Measurements from ENCODE around the gene PRDM16. TPM values are rescaled to one million over a fixed set of nuclear protein-coding genes. Genes with fewer than 3 reads are reported as not detected.

Gene PRDM16
- polyA plus RNA-seq, 2 of the 4 experiments (the other 2 are of a cell fraction) = 0.03 to 0.35 TPM

DNA sequence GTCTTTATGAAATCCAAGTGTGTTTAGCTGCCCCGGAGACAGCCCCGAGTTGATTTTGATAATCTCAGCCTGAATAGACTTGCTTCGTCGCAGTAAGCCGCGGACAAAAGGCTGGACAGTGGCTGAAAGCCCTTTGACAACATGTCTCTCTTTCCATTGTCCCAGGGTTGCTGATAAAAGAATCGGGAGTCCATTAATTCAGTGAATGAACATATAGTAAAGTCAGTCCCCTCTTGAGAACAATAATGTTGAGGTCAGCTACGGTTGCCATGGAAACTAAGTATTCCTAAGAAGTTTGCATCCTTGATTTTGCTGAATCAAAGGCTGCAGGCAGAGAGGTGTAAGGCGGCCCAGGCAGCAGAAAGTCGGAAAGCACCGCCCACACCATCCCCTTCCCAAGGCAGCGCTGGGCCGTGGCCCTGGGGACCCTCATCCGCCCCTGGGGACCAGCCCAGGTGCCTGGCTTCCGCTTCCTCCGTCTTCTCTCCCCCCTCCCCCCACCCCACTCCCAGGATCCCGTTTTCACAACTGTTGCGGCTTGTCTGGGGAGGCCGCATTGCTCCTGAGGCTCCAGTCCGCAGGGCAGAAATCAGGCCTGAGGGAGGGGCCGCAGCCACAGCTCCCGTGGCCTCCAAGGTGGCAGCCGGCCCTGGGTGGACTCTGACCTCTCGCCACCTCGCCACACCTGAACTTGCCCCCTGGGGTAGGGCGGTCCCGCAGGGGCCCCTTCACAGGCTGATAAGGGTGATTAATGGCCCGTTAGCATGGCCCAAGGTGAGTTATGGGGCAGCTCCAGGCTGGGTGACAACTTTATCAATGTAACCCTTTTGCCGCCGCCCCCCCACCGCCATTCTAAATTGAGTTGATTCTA is 180.9 kb downstream of the PRDM16 start (continued):
- TF ChIP-seq SMC3 (IDR thresholded peaks at IDR 0.05) (no peak), ZSCAN20 (CRISPR knock-in tag; IDR thresholded peaks at IDR 0.05) (no peak), PHF8 (IDR thresholded peaks at IDR 0.05; ENCODE audit: borderline replicate concordance, low read depth) (no peak), NR3C1 (IDR thresholded peaks at IDR 0.05) (no peak), POLR2A (IDR thresholded peaks at IDR 0.05; ENCODE audit: low read length) (no peak), ZC3H11A (IDR thresholded peaks at IDR 0.05) (no peak)
- TF ChIP-seq, protein P1, sequence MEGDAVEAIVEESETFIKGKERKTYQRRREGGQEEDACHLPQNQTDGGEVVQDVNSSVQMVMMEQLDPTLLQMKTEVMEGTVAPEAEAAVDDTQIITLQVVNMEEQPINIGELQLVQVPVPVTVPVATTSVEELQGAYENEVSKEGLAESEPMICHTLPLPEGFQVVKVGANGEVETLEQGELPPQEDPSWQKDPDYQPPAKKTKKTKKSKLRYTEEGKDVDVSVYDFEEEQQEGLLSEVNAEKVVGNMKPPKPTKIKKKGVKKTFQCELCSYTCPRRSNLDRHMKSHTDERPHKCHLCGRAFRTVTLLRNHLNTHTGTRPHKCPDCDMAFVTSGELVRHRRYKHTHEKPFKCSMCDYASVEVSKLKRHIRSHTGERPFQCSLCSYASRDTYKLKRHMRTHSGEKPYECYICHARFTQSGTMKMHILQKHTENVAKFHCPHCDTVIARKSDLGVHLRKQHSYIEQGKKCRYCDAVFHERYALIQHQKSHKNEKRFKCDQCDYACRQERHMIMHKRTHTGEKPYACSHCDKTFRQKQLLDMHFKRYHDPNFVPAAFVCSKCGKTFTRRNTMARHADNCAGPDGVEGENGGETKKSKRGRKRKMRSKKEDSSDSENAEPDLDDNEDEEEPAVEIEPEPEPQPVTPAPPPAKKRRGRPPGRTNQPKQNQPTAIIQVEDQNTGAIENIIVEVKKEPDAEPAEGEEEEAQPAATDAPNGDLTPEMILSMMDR (IDR thresholded peaks at IDR 0.05) = no peak
- TF ChIP-seq, protein P2, sequence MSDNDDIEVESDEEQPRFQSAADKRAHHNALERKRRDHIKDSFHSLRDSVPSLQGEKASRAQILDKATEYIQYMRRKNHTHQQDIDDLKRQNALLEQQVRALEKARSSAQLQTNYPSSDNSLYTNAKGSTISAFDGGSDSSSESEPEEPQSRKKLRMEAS (IDR thresholded peaks at IDR 0.05) = no peak

DNA sequence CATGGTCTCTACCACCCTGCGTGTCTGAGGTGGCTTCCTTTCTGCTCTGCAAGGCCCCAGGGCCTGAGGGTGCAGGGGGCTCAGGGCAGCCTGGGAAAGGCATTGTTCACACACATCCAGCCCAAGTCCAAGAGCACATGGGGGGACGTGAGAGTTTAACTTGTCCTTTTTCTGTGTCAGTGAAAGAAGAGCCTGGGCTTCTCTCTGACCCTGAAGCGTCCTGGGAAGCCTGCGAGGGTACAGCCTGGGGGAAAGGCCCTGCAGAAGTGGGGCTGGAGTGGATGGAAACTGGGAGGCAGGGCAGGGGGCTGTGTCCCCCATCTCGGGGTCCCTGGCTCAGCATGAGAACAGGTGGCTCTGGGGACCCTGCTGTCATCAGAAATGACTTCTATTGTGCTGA is 181.6 kb downstream of the PRDM16 start:
- ATAC-seq (no peak), FAIRE-seq (no peak), DNase-seq (ENCODE audit: low read depth in 1 of 2, low spot score in 1 of 2) (no peak)
- Histone ChIP-seq H3K4me3 (no peak overlapping the region), H3K9me3 (no peaks in the 10 kb centered on the region), H3K4me1 (no peaks in the 10 kb centered on the region), H3K27ac (no peak overlapping the region), H3K4me2 (no peak overlapping the region)
- CTCF ChIA-PET = no interaction called here
- 61% methylated on average over 5 of the region's 5 CpGs for WGBS (ENCODE audit: missing lambda C conversion rate)
- POLR2A ChIA-PET = no interaction called here
- TF ChIP-seq FOSL2 (IDR thresholded peaks at IDR 0.05) = no peak
- no peak for TF ChIP-seq FOSL2 (CRISPR knock-in tag; IDR thresholded peaks at IDR 0.05)
- no peak for TF ChIP-seq EHF (CRISPR knock-in tag; IDR thresholded peaks at IDR 0.05)

DNA sequence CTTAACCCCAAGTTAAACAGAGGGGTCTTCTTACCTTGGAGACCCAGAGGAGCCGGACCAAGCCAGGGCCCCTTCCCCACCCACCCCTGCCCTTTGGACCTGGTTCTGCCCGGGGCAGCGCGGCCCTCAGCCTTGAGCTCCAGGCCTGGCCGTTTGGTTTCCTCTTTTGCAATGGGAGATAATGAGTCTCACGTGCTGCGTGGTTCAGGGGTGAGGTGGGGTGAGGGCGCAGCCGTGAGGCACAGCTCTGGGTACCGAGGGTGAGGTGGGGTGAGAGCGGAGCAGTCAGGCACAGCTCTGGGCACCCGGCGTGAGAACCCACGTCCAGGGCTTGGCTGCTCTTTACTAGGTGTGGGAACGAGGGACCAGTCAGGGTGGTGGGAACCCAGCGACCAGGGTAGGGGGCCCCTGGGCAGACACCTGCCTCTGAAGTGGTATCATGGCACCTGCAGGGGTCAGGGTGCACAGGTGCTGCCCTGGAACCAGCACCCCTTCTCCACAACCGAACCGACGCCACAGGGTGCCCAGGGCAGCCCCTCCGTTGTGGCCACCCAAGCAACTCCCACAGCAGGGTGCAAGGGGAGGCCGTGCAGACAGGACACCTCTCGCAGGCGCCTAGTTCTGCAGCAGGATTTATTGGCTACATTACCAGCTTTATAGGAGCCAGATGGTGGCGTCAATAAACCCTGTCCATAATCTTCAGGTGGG is 182.2 kb downstream of the PRDM16 start:
- DNase-seq (ENCODE audit: low read depth in 1 of 2, low spot score in 1 of 2) = no peak
- 0 out of 6 replicates have a peak, but pooled peaks of 1 of the 2 experiments have one; percentile 19 for ATAC-seq
- FAIRE-seq = no peak
- CTCF ChIA-PET = no interaction called here
- POLR2A ChIA-PET = no interaction called here
- Histone ChIP-seq H3K4me2 (no peak overlapping the region), H3K4me1 (no peaks in the 10 kb centered on the region), H3K4me3 (no peak overlapping the region), H3K9me3 (no peaks in the 10 kb centered on the region), H3K27ac (no peak overlapping the region)
- no peak for TF ChIP-seq HOXB13 (CRISPR knock-in tag; IDR thresholded peaks at IDR 0.05; ENCODE audit: low read depth)
- TF ChIP-seq SMC3 (IDR thresholded peaks at IDR 0.05) = no peak
- TF ChIP-seq PHF8 (IDR thresholded peaks at IDR 0.05; ENCODE audit: borderline replicate concordance, low read depth) = no peak
- TF ChIP-seq, protein P3, sequence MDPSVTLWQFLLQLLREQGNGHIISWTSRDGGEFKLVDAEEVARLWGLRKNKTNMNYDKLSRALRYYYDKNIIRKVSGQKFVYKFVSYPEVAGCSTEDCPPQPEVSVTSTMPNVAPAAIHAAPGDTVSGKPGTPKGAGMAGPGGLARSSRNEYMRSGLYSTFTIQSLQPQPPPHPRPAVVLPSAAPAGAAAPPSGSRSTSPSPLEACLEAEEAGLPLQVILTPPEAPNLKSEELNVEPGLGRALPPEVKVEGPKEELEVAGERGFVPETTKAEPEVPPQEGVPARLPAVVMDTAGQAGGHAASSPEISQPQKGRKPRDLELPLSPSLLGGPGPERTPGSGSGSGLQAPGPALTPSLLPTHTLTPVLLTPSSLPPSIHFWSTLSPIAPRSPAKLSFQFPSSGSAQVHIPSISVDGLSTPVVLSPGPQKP (IDR thresholded peaks at IDR 0.05; ENCODE audit: low read depth, low read length) = no peak
- TF ChIP-seq TFCP2L1 (CRISPR knock-in tag; IDR thresholded peaks at IDR 0.05) = no peak
- TF ChIP-seq HDAC2 (IDR thresholded peaks at IDR 0.05) = no peak
- TF ChIP-seq JUNB (IDR thresholded peaks at IDR 0.05) = no peak
- no peak for TF ChIP-seq MYC (IDR thresholded peaks at IDR 0.05; ENCODE audit: borderline replicate concordance, low read length)
- no peak for TF ChIP-seq CHD4 (IDR thresholded peaks at IDR 0.05; ENCODE audit: borderline replicate concordance)
- TF ChIP-seq CBX2 (IDR thresholded peaks at IDR 0.05; ENCODE audit: borderline replicate concordance, low read depth) = no peak
- TF ChIP-seq CBX8 (IDR thresholded peaks at IDR 0.05) = no peak
- TF ChIP-seq RCOR1 (IDR thresholded peaks at IDR 0.05; ENCODE audit: low read depth, low read length) = no peak
- TF ChIP-seq NPAS2 (CRISPR knock-in tag; IDR thresholded peaks at IDR 0.05; ENCODE audit: borderline replicate concordance) = no peak
- no peak for TF ChIP-seq EP300 (IDR thresholded peaks at IDR 0.05)
- no peak for TF ChIP-seq POLR2A (IDR thresholded peaks at IDR 0.05; ENCODE audit: low read length)
- no peak for TF ChIP-seq HOXB5 (CRISPR knock-in tag; IDR thresholded peaks at IDR 0.05)
- no peak for TF ChIP-seq HEYL (CRISPR knock-in tag; IDR thresholded peaks at IDR 0.05)
- TF ChIP-seq, protein P4, sequence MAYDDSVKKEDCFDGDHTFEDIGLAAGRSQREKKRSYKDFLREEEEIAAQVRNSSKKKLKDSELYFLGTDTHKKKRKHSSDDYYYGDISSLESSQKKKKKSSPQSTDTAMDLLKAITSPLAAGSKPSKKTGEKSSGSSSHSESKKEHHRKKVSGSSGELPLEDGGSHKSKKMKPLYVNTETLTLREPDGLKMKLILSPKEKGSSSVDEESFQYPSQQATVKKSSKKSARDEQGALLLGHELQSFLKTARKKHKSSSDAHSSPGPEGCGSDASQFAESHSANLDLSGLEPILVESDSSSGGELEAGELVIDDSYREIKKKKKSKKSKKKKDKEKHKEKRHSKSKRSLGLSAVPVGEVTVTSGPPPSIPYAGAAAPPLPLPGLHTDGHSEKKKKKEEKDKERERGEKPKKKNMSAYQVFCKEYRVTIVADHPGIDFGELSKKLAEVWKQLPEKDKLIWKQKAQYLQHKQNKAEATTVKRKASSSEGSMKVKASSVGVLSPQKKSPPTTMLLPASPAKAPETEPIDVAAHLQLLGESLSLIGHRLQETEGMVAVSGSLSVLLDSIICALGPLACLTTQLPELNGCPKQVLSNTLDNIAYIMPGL (CRISPR knock-in tag; IDR thresholded peaks at IDR 0.05; ENCODE audit: borderline replicate concordance) = no peak
- 52% methylated on average over 9 of the region's 24 CpGs for WGBS (ENCODE audit: missing lambda C conversion rate)

Data from A549 (cell line).